Right ventricle myocardium superior (tissue), 1 donor: ENCODE measurements around the gene IL17RD. TPM values are rescaled to one million over a fixed set of nuclear protein-coding genes. Genes with fewer than 3 reads are reported as not detected.

Source experiments
- ATAC-seq: fragments of 200-7000 bp; cut with Tn5 transposase; one replicate; pipeline ENCODE4 v1.9.1; 2020; ENCODE audit warnings: mild to moderate bottlenecking; ENCODE audit not compliant: poor library complexity
- DNase-seq: peaks from one replicate; pipeline ENCODE4 v3.0.0-alpha.2; 2020
- intact Hi-C: fragments of 100-400 bp; cut with DNase I; formaldehyde crosslinking; loops from one replicate; pipeline ENCODE4 v1.11.2; 2022
- long read RNA-seq: library from polyadenylated mRNA; unstranded; transcript quantifications from one replicate; pipeline ENCODE4 v2.0.0, GENCODE V29; 2021
- total RNA-seq: library from RNA; stranded (reverse); fragmentation: NEBNext Ultra II Directional; extraction: Animal tissue kit (Norgen Biotek cat#: 25700); gene quantifications from one replicate; pipeline ENCODE4 v1.2.1, GENCODE V29; 2021
- donor health status: DM: no; HTN: yes; CAD: no; lungs with severe emphysema.

Gene IL17RD
- total RNA-seq: 5.0 TPM
- long read RNA-seq, full-length matches to known transcripts: 1 of 1 reads
- long read RNA-seq, partial matches to known transcripts: 0 of 1 reads
- long read RNA-seq, other reads (novel, unspliced or antisense): 0 of 1 reads

GRCh38 chr3:57164657-57165573, at the start of gene IL17RD:
IL17RD (minus strand) TSS chr3:57165353; CDS start chr3:57165286, 67 bp downstream.
- intact Hi-C loops: loop anchor here (5.0 kb wide), 1 partner anchor 62 kb away; the partner anchor contains the start of gene APPL1
- DNase-seq: peak; percentile 88
- ATAC-seq: peak; percentile 92

GRCh38 chr3:57206423-57206822, 41.3 kb upstream of the IL17RD start:
- DNase-seq: no peak

GRCh38 chr3:57199895-57200297, 34.7 kb upstream of the IL17RD start, which contains the start of gene HESX1:
HESX1 (minus strand) TSS chr3:57199978; CDS start chr3:57199918, 60 bp downstream.
- ATAC-seq: no peak
- intact Hi-C loops: no loop called here

More at GRCh38 chr3:57206423-57206822, 41.3 kb upstream of the IL17RD start:
- no peak for ATAC-seq
- intact Hi-C loops: no loop called here

GRCh38 chr3:57194641-57195040, 29.5 kb upstream of the IL17RD start:
- ATAC-seq (no peak), DNase-seq (no peak)
- intact Hi-C loops: no loop called here

More at GRCh38 chr3:57199895-57200297, 34.7 kb upstream of the IL17RD start, which contains the start of gene HESX1:
- no peak for DNase-seq

GRCh38 chr3:57192028-57192427, 26.9 kb upstream of the IL17RD start:
- DNase-seq: no peak
- ATAC-seq: no peak
- intact Hi-C loops: no loop called here

GRCh38 chr3:57184526-57184925, 19.4 kb upstream of the IL17RD start:
- ATAC-seq (no peak), DNase-seq (no peak)
- intact Hi-C loops: no loop called here

- ATAC-seq: no peak
- intact Hi-C loops: no loop called here
- no peak for DNase-seq
Observed at GRCh38 chr3:57179580-57180410, 14.6 kb upstream of the IL17RD start.

GRCh38 chr3:57176045-57176444, 10.9 kb upstream of the IL17RD start:
- intact Hi-C loops: no loop called here
- DNase-seq (no peak), ATAC-seq (no peak)

GRCh38 chr3:57173687-57174086, 8.5 kb upstream of the IL17RD start:
- intact Hi-C loops: no loop called here
- DNase-seq (no peak), ATAC-seq (no peak)

- ATAC-seq (no peak), DNase-seq (no peak)
- intact Hi-C loops: no loop called here
Observed at GRCh38 chr3:57170946-57171345, 5.8 kb upstream of the IL17RD start.

- ATAC-seq: peak; percentile 83
- intact Hi-C loops: loop anchor here (5.0 kb wide), 1 partner anchor 57 kb away; the partner anchor contains the start of gene APPL1
Observed at GRCh38 chr3:57169872-57170623, 4.9 kb upstream of the IL17RD start.

GRCh38 chr3:57169108-57169507, 4.0 kb upstream of the IL17RD start:
- ATAC-seq (no peak), DNase-seq (no peak)
- intact Hi-C loops: loop anchor here (5.0 kb wide), 1 partner anchor 58 kb away; the partner anchor contains the start of gene APPL1

More at GRCh38 chr3:57169872-57170623, 4.9 kb upstream of the IL17RD start:
- peak; percentile 85 for DNase-seq

GRCh38 chr3:57168151-57168550, 3.0 kb upstream of the IL17RD start:
- ATAC-seq: no peak
- DNase-seq: no peak
- intact Hi-C loops: loop anchor here (5.0 kb wide), 1 partner anchor 59 kb away; the partner anchor contains the start of gene APPL1

GRCh38 chr3:57166660-57167059, 1.5 kb upstream of the IL17RD start:
- DNase-seq: no peak
- intact Hi-C loops: loop anchor here (5.0 kb wide), 1 partner anchor 61 kb away; the partner anchor contains the start of gene APPL1
- ATAC-seq: no peak

GRCh38 chr3:57165641-57166040, 488 bp upstream of the IL17RD start:
- no peak for DNase-seq
- ATAC-seq: no peak
- intact Hi-C loops: loop anchor here (5.0 kb wide), 1 partner anchor 62 kb away; the partner anchor contains the start of gene APPL1

GRCh38 chr3:57164217-57164656, 916 bp downstream of the IL17RD start:
- ATAC-seq (peak; percentile 66), DNase-seq (peak; percentile 69)
- intact Hi-C loops: no loop called here

GRCh38 chr3:57163751-57164150, 1.4 kb downstream of the IL17RD start:
- intact Hi-C loops: no loop called here
- no peak for DNase-seq
- no peak for ATAC-seq

GRCh38 chr3:57161915-57162314, 3.2 kb downstream of the IL17RD start:
- intact Hi-C loops: no loop called here
- no peak for ATAC-seq
- DNase-seq: no peak
